ENCODE data around the gene HOXC5.

Gene HOXC5

GRCh38 chr12:54005853-54006558 is 26.8 kb upstream of the HOXC5 start:
- in situ Hi-C loops (cut with MboI; ENCODE audit: low sequenced_read_pairs): no loop called here

GRCh38 chr12:54006559-54007220 is 26.2 kb upstream of the HOXC5 start:
- in situ Hi-C loops (cut with MboI; ENCODE audit: low sequenced_read_pairs): no loop called here

DNA sequence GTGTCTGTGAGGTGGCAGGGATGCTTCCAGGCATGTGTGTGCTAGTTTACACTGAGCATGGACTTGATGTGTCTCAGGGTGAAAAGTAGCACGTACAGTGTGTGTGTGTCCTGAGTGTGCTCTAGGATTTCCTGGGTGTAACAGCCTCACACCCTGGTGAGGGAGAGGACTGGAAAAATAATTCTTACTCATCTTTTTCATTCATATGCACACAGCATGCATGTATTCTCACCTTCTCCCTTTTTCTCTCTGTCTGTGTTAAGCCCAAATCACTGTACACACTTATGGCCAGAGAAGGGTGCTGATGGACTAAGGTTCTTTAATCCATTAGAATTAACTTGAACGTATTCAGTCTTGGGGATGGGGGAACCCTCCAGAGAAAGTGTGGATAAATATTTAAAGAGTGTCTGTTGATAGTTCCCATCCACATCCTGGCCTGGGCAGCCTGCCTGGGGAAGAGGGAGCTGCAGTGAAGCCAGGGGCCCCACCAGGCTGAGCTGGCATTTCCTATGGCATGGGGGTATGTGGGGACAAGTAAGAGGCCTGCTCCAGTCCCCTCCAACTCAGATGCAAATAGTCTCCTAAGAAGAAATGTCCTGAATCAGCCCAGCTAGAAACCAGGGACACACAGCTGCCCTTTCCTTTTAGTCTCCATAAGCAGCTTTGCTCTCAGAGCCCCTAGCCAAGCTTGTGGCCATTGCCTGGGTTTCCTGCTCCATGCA is 25.2 kb upstream of the HOXC5 start:
- in situ Hi-C loops (cut with MboI; ENCODE audit: low sequenced_read_pairs): no loop called here

DNA sequence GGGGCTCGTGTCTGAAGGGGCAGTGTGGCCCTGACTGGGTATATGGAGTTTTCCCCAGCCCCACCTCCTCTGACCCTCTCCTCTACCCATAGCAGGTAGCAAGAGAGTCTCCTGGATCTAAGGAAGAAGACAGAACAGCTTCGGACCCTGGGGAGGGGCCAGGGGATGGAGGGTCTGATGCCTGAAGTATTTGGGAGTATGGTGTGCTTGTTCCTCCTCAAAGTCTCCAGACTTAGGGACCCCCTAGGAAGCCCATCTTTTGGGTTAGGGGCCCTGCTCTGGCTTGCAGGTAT is 24.6 kb upstream of the HOXC5 start:
- in situ Hi-C loops (cut with MboI; ENCODE audit: low sequenced_read_pairs): no loop called here

DNA sequence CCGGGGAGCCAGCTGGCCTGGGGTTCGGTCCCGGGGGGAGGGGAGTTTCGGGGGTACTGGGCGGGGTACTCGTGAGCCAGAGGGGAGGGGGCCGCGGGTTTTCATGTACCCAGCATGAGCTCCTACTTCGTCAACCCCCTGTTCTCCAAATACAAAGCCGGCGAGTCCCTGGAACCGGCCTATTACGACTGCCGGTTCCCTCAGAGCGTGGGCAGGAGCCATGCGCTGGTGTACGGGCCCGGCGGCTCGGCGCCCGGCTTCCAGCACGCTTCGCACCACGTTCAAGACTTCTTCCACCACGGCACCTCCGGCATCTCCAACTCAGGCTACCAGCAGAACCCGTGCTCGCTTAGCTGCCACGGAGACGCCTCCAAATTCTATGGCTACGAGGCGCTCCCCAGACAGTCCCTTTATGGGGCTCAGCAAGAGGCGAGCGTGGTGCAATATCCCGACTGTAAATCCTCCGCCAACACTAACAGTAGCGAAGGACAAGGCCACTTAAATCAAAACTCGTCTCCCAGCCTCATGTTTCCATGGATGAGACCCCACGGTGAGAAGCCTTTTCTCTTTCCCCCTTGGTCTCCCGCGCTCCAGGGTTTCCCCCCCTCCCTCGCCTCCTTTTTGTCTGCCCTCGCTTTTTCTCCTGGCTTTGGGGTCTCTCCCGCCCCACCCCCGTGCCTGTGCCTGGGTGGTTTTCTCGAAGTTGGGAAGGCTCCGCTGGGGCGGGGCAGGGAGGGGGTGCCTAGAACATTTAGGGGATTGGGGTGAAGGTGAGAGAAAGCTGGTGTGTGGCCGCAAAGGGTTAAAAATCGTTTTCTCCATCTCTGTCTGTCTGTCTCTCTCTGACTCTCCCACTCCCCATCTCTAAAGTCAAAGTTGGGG is 23.4 kb upstream of the HOXC5 start:
- in situ Hi-C loops (cut with MboI; ENCODE audit: low sequenced_read_pairs): no loop called here

- in situ Hi-C loops (cut with MboI; ENCODE audit: low sequenced_read_pairs): no loop called here
Measured at GRCh38 chr12:54010053-54010971, 22.5 kb upstream of the HOXC5 start.

GRCh38 chr12:54010972-54011664 is 21.7 kb upstream of the HOXC5 start:
- in situ Hi-C loops (cut with MboI; ENCODE audit: low sequenced_read_pairs): no loop called here

- in situ Hi-C loops (cut with MboI; ENCODE audit: low sequenced_read_pairs): no loop called here
Measured at GRCh38 chr12:54011665-54012532, 21.0 kb upstream of the HOXC5 start.

- in situ Hi-C loops (cut with MboI; ENCODE audit: low sequenced_read_pairs): no loop called here
Measured at GRCh38 chr12:54012631-54013409, 20.0 kb upstream of the HOXC5 start.

- in situ Hi-C loops (cut with MboI; ENCODE audit: low sequenced_read_pairs): no loop called here
Measured at GRCh38 chr12:54014377-54015017, 18.4 kb upstream of the HOXC5 start.

- in situ Hi-C loops (cut with MboI; ENCODE audit: low sequenced_read_pairs): no loop called here
Measured at GRCh38 chr12:54015018-54015931, 17.6 kb upstream of the HOXC5 start.

DNA sequence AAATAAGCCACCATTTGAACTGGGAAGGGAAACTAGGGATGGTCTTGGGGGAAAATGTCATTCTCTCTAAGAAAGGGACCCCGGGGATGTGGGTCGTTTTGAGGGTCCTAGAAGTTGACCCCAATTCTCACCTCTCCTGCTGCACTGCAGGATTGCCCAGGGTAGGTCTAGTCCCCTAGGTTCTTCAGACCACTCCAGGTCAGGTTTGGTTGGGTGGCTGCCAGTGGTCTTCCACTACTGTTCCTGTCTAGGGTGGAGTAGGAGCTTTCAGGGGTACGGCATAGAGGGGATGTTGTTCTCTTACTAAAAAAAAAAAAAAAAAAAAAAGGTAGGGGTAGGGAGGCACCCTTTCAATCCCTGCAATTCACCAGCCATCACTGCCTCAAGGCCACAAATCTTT is 16.8 kb upstream of the HOXC5 start:
- in situ Hi-C loops (cut with MboI; ENCODE audit: low sequenced_read_pairs): no loop called here

GRCh38 chr12:54016478-54016964 is 16.3 kb upstream of the HOXC5 start:
- in situ Hi-C loops (cut with MboI; ENCODE audit: low sequenced_read_pairs): no loop called here

DNA sequence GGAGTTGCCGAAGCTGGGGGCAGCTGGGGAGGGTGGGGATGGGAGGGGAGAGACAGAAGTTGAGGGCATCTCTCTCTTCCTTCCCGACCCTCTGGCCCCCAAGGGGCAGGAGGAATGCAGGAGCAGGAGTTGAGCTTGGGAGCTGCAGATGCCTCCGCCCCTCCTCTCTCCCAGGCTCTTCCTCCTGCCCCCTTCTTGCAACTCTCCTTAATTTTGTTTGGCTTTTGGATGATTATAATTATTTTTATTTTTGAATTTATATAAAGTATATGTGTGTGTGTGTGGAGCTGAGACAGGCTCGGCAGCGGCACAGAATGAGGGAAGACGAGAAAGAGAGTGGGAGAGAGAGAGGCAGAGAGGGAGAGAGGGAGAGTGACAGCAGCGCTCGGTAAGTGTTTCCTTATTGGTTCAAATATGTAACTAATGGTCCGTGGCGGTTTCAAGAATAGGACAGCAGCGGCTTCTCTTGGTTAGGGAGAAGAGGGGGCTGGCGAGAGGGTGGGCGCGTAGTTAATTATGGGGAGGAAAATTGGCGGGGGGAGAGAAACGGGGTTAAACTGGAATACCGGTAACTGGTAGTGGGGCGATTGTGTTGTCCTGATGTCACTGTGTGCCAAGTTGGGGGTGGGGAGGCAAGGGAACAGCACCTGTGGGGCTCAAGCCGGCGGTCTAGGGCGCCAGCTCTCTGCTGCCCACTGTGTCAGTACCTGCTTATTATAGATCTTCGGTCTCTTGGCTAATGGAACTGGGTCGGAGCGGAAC is 15.6 kb upstream of the HOXC5 start:
- in situ Hi-C loops (cut with MboI; ENCODE audit: low sequenced_read_pairs): no loop called here

- in situ Hi-C loops (cut with MboI; ENCODE audit: low sequenced_read_pairs): no loop called here
Measured at GRCh38 chr12:54017878-54018467, 14.9 kb upstream of the HOXC5 start.
